ENCODE data around the gene COL5A1.

COL5A1 gene

DNA sequence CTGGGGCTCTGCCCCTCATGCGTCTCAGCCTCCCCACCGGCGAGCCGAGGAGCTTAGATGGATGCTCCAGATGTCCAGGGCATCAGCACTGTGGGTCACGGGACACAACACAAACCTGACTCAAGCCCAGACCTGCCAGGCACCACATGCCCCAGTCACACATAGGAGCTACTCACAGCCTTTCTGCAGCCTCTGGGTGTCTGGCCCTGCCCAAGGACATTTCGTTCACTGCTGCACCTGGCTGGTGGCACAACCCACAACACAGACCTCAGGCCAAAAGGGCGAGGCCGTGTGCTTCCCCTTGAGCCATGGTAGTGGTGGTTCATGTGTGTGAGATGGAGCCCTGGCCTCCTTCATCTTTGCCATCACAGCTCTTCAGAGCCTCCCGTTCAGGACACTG lies 149.4 kb downstream of the COL5A1 start:
- in situ Hi-C loops (cut with MboI; ENCODE audit: low sequenced_read_pairs, unreplicated experiment): no loop called here
- no peak for DNase-seq (ENCODE audit: low spot score)

DNA sequence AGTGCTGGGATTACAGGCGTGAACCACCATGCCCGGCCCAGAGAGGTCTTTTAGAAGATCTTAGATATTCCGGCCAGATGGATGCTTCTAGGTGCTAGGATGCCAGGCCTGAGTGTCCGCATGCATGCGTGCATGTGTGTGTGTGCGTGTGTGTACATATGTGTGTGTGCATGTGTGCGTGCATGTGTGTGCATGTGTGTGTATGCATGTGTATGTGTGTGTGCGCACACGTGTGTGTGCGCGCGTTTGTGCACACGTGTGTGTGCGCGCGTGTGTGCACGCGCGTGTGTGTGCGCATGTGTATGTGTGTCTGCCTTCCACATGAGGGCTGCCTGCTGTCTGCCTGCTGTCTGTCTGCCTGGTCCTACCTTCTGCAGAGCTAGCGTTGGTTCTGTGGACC lies 151.0 kb downstream of the COL5A1 start:
- no peak for DNase-seq (ENCODE audit: low spot score)
- in situ Hi-C loops (cut with MboI; ENCODE audit: low sequenced_read_pairs, unreplicated experiment): no loop called here

More for the DNA sequence above, 149.4 kb downstream of the COL5A1 start:
- TF ChIP-seq, protein P1, sequence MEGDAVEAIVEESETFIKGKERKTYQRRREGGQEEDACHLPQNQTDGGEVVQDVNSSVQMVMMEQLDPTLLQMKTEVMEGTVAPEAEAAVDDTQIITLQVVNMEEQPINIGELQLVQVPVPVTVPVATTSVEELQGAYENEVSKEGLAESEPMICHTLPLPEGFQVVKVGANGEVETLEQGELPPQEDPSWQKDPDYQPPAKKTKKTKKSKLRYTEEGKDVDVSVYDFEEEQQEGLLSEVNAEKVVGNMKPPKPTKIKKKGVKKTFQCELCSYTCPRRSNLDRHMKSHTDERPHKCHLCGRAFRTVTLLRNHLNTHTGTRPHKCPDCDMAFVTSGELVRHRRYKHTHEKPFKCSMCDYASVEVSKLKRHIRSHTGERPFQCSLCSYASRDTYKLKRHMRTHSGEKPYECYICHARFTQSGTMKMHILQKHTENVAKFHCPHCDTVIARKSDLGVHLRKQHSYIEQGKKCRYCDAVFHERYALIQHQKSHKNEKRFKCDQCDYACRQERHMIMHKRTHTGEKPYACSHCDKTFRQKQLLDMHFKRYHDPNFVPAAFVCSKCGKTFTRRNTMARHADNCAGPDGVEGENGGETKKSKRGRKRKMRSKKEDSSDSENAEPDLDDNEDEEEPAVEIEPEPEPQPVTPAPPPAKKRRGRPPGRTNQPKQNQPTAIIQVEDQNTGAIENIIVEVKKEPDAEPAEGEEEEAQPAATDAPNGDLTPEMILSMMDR (IDR thresholded peaks at IDR 0.05; ENCODE audit: borderline replicate concordance, control extremely low read depth, extremely low read depth, insufficient read depth, missing control alignments): no peak

DNA sequence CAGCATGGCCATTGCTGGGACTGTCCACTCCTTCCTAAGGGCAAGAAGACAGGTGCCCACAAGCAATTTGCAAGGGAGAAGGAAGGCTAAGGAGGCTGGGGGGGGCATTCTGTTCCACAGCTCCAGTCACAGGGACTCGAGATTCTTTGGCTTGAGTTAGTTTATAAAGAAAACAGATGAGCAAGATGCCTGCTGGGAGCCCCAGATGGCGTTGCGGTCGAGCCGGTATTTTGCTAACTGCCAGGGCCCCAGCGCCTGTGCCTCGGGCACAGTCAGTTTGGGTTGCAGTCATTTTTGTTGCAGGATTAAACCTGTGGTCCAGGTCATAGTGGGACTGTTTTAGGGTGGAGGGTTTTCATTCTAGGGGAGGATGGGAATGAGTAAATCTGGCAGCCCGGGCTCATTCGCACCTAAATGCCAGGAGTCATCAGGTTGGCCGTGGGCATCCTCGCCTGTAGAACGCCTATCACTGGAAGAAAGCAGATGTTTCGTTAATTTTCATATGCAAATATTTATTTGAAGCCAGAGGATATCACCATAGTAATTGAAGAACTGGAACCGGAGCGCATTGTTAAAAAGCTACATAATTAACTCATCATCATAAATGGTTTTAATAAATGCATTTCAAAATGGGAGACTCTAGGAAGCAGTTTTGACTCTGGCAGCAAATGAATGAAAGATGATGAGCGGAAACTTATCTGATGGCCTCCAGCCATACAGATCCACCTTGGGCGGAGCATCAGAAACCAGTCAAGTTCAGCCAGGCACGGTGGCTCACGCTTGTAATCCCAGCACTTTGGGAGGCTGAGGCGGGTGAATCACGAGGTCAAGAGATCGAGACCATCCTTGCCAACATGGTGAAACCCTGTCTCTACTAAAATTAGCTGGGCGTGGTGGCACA lies 151.9 kb downstream of the COL5A1 start:
- TF ChIP-seq, protein P1 (IDR thresholded peaks at IDR 0.05; ENCODE audit: borderline replicate concordance, control extremely low read depth, extremely low read depth, insufficient read depth, missing control alignments): no peak
- no peak for DNase-seq (ENCODE audit: low spot score)
- in situ Hi-C loops (cut with MboI; ENCODE audit: low sequenced_read_pairs, unreplicated experiment): no loop called here

More for the DNA sequence above, 151.0 kb downstream of the COL5A1 start:
- TF ChIP-seq, protein P1 (IDR thresholded peaks at IDR 0.05; ENCODE audit: borderline replicate concordance, control extremely low read depth, extremely low read depth, insufficient read depth, missing control alignments): no peak

DNA sequence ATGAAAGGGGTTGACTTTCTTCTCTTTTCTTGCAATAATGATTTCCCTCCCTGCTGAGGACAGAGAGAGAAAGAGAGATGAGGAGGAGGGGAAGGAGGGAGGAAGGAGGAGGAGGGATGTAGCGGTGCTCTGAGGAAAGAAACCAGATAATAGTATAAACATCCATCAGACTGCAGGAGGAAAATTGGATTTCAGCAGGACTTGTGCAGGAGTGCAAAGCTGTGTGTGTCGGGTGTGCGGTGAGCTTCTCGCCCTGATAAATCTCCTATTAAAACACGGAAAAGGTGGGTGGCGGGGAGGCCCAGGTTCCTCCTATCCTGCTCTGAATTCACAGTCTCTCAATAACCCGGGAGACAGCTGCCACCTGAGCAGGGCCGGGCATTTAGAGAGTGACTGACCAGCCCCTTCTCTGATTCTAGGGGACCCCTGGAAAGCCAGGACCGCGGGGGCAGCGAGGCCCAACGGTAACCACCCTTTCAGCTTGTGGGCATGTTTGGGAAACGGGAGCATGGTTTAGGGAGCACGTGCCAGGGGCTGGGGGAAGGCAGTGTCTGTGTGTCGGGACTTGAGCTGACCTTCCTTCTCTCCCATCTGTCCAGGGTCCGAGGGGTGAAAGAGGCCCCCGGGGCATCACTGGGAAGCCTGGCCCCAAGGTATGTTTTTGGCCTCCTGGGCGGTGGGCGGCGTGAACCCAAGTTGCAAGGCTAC lies 153.2 kb downstream of the COL5A1 start:
- TF ChIP-seq, protein P1 (IDR thresholded peaks at IDR 0.05; ENCODE audit: borderline replicate concordance, control extremely low read depth, extremely low read depth, insufficient read depth, missing control alignments): no peak
- DNase-seq (ENCODE audit: low spot score): no peak
- in situ Hi-C loops (cut with MboI; ENCODE audit: low sequenced_read_pairs, unreplicated experiment): no loop called here

DNA sequence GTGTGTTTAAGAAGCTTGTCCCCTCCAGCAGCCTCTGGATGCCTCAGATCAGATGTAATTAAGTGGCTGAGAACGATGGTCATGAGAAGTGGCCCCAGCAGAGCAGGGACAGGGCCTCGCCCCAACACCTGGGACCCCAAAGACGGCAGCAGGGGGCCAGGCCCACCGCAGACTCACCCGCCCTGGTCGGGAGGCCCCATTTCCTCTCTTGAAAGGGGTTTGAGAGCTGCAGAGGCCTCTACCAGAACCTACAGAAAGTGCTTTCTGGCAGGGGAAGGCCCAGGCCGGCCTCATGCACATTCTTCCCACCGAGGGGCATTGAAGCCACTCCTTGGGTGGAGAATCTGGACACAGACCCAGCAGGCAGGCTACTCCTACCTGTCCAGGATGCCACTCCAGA lies 153.8 kb downstream of the COL5A1 start:
- DNase-seq (ENCODE audit: low spot score): no peak
- TF ChIP-seq, protein P1 (IDR thresholded peaks at IDR 0.05; ENCODE audit: borderline replicate concordance, control extremely low read depth, extremely low read depth, insufficient read depth, missing control alignments): no peak
- in situ Hi-C loops (cut with MboI; ENCODE audit: low sequenced_read_pairs, unreplicated experiment): no loop called here

DNA sequence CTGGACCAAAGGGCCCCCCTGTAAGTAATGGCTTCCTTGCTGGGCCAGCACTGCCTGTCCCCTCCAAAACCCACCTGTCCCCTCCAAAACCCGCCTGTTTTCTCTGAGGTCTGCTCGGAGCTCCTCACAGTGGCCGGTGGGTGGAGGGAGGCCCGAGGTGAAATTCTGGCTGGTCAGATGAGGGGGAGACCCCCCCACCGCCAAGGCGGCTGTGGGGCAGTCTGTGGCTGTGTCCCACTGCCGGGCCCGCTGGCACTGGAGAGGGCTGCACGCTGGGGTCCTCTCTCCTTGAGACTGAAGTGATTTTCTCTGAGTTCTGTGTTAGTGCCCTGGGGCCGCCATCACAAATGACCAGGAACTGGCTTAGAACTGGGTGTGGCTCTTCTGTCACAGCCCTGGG lies 155.3 kb downstream of the COL5A1 start:
- TF ChIP-seq, protein P1 (IDR thresholded peaks at IDR 0.05; ENCODE audit: borderline replicate concordance, control extremely low read depth, extremely low read depth, insufficient read depth, missing control alignments): no peak
- in situ Hi-C loops (cut with MboI; ENCODE audit: low sequenced_read_pairs, unreplicated experiment): no loop called here
- no peak for DNase-seq (ENCODE audit: low spot score)

All from GM13976 (cell line).